ENCODE data around the gene LYL1. TPM values are rescaled to one million over a fixed set of nuclear protein-coding genes. Genes with fewer than 3 reads are reported as not detected.

Gene LYL1
- total and polyA plus RNA-seq, 9 of the 15 experiments (the other 6 are each of a cell fraction or from before 2014, with no cell fraction given): 1.3 to 266 (median 34.0) TPM

DNA sequence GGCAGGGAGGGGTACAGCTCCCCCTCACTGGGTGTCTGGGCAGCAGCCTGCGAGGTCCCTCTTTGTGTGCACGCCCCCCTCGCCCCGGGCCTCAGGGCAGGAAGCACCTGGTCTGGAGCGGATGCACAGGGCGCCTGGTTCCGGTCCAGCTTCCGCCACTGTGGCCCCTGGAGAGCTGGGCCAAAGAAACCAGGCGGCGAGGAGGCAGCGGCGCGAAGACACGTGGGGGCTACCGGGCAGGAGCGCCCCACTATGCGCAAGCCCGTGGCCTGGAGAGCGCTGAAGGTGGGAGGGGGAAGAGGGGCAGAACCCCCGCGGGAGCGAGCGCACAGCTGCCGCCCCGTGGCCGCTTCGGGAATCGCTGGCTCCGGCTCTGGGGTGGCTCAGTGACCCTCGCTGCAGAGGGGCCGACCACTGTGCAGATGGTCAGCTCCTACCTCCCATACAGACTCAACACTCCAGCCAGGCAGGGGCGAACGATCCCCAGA is 1.7 kb upstream of the LYL1 start (continued):
- TF ChIP-seq SNRNP70 (optimal IDR thresholded peaks at IDR 0.05; ENCODE audit: low read depth, low read length) (no peak), TEAD2 (tag; IDR thresholded peaks at IDR 0.05) (no peak), CAMTA2 (CRISPR knock-in tag; conservative IDR thresholded peaks at IDR 0.05) (no peak), FOXM1 (IDR thresholded peaks at IDR 0.05; ENCODE audit: low read depth) (no peak), FOXM1 (CRISPR knock-in tag; IDR thresholded peaks at IDR 0.05; ENCODE audit: low read depth) (no peak), ZNF197 (CRISPR knock-in tag; IDR thresholded peaks at IDR 0.05; ENCODE audit: low read depth) (0 out of 2 replicates have a peak, but pooled peaks have one; percentile 57), MAZ (CRISPR knock-in tag; conservative IDR thresholded peaks at IDR 0.05 in 1 of 2, IDR thresholded peaks at IDR 0.05 in 1 of 2) (peak; percentile 99), E2F6 (IDR thresholded peaks at IDR 0.05; ENCODE audit: borderline replicate concordance in 1 of 2, extremely low read depth in 1 of 2, insufficient read depth in 1 of 2, insufficient read length in 1 of 2, low read depth in 1 of 2, low read length in 1 of 2, poor library complexity in 1 of 2, severe bottlenecking in 1 of 2) (peak; percentile 48 to 58), BRCA1 (IDR thresholded peaks at IDR 0.05) (no peak), BRCA1 (CRISPR knock-in tag; IDR thresholded peaks at IDR 0.05) (no peak), FOXJ2 (tag; IDR thresholded peaks at IDR 0.05) (no peak), NFRKB (IDR thresholded peaks at IDR 0.05; ENCODE audit: low read depth) (0 out of 2 replicates have a peak, but pooled peaks have one; percentile 57), HIVEP1 (CRISPR knock-in tag; IDR thresholded peaks at IDR 0.05) (no peak), MYBL2 (IDR thresholded peaks at IDR 0.05; ENCODE audit: low read depth) (no peak), MYBL2 (CRISPR knock-in tag; IDR thresholded peaks at IDR 0.05; ENCODE audit: borderline replicate concordance) (no peak), KLF1 (tag; IDR thresholded peaks at IDR 0.05) (no peak), ZNF586 (CRISPR knock-in tag; conservative IDR thresholded peaks at IDR 0.05) (no peak), ZNF589 (CRISPR knock-in tag; IDR thresholded peaks at IDR 0.05; ENCODE audit: low read depth) (no peak), ERF (CRISPR knock-in tag; IDR thresholded peaks at IDR 0.05) (peak; percentile 93), KAT2B (IDR thresholded peaks at IDR 0.05; ENCODE audit: low read depth, low read length) (no peak), NCOA4 (IDR thresholded peaks at IDR 0.05; ENCODE audit: partially characterized antibody) (no peak), DACH1 (IDR thresholded peaks at IDR 0.05; ENCODE audit: partially characterized antibody) (no peak), RNF2 (IDR thresholded peaks at IDR 0.05) (0 out of 2 replicates have a peak, but pooled peaks have one; percentile 31), HMG20A (CRISPR knock-in tag; conservative IDR thresholded peaks at IDR 0.05) (no peak), ZNF224 (CRISPR knock-in tag; IDR thresholded peaks at IDR 0.05) (no peak), RBM25 (IDR thresholded peaks at IDR 0.05; ENCODE audit: low read depth, low read length, severe bottlenecking) (no peak), IRF2 (CRISPR knock-in tag; IDR thresholded peaks at IDR 0.05) (no peak), POLR2H (tag; IDR thresholded peaks at IDR 0.05; ENCODE audit: low read depth) (no peak), ZKSCAN3 (CRISPR knock-in tag; IDR thresholded peaks at IDR 0.05) (no peak), GABPA (tag; conservative IDR thresholded peaks at IDR 0.05; ENCODE audit: low read depth) (peak; percentile 68), IFI16 (CRISPR knock-in tag; IDR thresholded peaks at IDR 0.05) (no peak)
- TF ChIP-seq, protein P1, sequence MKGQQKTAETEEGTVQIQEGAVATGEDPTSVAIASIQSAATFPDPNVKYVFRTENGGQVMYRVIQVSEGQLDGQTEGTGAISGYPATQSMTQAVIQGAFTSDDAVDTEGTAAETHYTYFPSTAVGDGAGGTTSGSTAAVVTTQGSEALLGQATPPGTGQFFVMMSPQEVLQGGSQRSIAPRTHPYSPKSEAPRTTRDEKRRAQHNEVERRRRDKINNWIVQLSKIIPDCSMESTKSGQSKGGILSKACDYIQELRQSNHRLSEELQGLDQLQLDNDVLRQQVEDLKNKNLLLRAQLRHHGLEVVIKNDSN (CRISPR knock-in tag; IDR thresholded peaks at IDR 0.05): peak; percentile 66

Measured in K562 (cell line).